ENCODE results near the gene KCTD16.

KCTD16 gene

DNA sequence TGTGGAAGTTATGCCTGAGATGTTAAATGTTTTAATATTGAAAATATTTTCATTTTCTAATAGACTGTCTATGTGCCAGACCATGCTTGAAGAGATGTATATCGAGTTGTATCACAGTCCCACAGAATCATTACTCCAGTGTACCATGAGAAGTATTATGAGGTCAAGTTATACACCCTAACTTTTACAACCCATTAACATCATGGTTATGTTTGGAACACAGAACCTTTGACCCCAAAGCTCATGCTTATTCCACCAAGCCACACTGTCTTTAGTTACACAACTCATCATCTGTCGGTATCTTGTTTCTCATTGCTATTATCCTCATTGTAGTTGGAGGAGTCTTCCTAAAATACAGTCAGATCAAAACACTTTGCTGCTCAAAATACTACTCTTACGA is 248.0 kb downstream of the KCTD16 start:
- DNase-seq, result no peak

GRCh38 chr5:144421411-144421810 is 250.7 kb downstream of the KCTD16 start:
- DNase-seq, result no peak

DNA sequence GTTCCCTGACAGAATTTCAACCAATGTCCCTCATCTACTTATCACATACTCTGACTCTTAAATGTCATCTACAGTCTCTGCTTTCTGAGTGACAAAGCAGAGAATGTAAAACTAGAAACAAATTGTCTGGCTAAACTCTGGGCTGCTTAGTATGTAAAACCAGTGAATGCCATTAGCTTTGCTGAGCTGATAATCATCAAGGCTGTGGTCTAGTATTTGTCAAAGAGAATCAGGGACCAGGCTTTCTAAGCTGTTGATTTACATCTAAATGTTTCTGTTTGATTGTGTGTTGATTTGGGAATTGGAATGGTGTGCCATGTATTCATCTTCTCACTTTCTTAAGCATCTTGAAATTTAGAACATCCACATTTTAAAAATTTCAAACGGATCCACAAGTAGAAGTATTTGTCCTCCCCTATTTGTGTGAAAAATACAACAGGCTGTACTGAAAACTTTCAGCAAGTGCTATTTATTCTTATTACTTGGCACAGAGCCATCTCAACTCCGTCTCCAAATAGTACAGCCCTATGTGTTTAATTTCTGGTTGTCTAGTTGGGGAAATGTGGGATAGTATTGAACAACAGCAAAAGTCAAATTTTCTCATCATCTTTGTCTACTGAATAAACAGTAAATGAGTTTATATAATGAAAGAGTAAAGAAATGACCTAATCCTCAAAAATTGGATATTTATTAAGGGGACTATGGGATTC is 251.5 kb downstream of the KCTD16 start:
- no peak for DNase-seq

GRCh38 chr5:144427866-144428265 is 257.2 kb downstream of the KCTD16 start:
- DNase-seq, result no peak

GRCh38 chr5:144428326-144428725 is 257.7 kb downstream of the KCTD16 start:
- no peak for DNase-seq

DNA sequence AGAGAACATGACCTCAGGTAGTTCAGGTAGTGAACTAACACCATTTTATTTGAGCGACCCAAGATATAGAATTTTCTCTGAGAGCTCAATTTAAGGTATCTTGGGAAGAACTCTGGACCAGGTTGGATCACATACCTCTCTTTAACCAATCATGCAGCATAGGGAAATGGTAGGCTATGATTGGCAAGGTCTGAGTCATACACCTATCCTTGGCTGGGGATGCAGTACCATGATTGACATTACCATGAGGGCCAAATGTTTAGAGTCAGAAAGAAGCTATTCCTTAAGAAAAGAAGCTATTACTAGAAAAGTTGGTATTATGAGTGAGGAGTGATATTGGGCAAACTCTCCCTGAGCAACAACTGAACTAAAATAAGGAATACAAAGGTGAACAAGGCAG is 258.7 kb downstream of the KCTD16 start:
- no peak for DNase-seq

DNA sequence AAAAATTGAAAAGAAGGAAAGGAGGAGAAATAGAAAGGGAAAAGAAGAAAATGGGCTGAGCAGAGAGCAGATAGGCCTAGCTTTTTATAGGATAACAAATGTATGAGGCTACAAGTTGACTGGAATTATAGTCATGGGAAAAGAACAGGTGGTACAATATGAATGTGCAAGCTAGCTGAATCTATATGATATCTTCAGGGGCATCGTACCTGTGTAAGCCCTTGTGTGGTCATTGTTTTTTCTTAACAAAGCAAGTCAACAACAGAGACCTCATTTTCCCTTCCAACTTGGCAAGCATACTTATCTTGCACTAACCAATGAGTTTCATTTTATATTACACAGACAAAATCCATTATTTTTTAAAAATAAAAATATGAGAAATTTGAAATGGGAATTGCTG is 259.2 kb downstream of the KCTD16 start:
- no peak for DNase-seq

- no peak for DNase-seq
Measured at GRCh38 chr5:144433140-144433822, 262.6 kb downstream of the KCTD16 start.

GRCh38 chr5:144433893-144434292 is 263.2 kb downstream of the KCTD16 start:
- no peak for DNase-seq

DNA sequence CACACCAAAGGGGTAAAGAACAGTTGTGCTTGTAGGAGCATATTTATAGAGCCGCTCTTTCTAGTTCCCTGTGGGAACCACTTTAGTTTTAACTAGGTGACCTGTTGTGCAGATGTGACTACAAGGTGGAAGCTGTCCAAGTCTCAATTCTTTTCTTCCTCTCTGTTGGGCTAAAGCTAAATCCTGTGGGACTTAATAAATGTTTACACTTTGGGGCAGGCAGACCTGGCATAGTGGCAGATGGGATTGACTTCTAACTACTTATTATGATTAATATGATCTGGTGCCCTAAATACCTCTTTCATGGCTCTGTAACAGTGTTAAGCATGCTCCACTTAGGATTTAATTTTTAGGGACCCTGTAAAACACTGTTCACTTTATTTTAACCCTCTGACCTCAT is 265.3 kb downstream of the KCTD16 start:
- no peak for DNase-seq

GRCh38 chr5:144438237-144438636 is 267.6 kb downstream of the KCTD16 start:
- no peak for DNase-seq

- no peak for DNase-seq
Measured at GRCh38 chr5:144448457-144448856, 277.8 kb downstream of the KCTD16 start.

GRCh38 chr5:144451187-144451973 is 280.7 kb downstream of the KCTD16 start:
- DNase-seq, result no peak

DNA sequence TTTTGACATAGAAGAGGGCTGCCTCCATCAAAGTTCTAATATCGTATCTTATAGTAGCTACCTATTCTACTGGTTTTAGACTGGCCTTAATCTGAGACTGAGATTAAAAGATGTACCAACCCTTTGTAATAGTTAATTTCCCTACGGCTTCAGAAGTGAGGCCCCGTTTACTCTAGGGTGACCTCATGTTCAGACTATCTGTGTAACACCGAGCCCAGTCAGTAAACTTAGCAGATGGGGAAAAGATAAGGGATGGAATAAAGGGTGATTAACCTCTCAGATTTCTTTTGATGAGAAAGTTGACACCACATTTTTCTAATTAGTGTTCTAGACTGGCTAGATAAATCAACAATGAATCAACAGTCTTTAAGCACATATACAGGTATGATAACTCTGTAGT is 283.1 kb downstream of the KCTD16 start:
- DNase-seq, result no peak

- DNase-seq, result no peak
Measured at GRCh38 chr5:144457160-144457559, 286.5 kb downstream of the KCTD16 start.

- DNase-seq, result no peak
Measured at GRCh38 chr5:144458216-144458615, 287.5 kb downstream of the KCTD16 start.

DNA sequence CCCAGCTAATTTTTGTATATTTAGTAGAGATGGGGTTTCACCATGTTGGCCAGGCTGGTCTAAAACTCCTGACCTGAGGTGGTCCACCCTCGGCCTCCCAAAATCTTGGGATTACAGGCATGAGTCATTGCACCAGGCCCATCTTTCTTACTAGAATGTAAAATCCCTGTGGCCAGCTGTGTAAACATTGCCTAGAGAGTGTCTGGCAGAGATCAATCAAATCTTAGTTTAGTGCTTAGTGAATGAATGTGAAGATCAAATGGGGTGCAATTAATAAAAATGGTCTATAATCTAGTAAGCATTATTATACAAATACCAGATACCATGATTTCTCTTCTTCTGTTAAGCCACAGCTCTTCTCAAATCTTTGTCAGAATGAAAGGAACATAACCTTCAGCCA is 289.9 kb downstream of the KCTD16 start:
- no peak for DNase-seq

- DNase-seq, result no peak
Measured at GRCh38 chr5:144462577-144462976, 291.9 kb downstream of the KCTD16 start.

GRCh38 chr5:144463481-144464223 is 293.0 kb downstream of the KCTD16 start:
- DNase-seq, result no peak

- DNase-seq, result no peak
Measured at GRCh38 chr5:144464306-144464705, 293.6 kb downstream of the KCTD16 start.

DNA sequence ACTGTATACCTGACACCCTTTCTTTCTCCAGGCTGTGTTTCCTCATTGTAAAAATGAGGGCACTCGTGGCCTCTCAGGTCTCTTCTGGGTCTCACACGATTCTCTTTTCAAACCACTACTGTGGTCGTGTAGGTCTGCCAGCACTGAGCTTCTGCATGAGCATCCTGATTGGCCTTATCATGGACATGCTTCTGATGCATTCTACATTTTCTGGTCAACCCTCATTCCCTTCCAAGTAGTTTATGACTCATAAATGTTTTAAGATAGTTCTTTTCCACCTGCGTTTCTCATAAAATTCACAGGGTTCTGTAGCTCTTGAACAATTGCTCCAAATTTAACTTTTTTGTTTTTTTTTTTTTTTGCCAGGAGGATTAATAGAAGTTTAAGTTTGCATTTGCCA is 294.8 kb downstream of the KCTD16 start:
- DNase-seq, result no peak

GRCh38 chr5:144467792-144468191 is 297.1 kb downstream of the KCTD16 start:
- DNase-seq, result no peak

DNA sequence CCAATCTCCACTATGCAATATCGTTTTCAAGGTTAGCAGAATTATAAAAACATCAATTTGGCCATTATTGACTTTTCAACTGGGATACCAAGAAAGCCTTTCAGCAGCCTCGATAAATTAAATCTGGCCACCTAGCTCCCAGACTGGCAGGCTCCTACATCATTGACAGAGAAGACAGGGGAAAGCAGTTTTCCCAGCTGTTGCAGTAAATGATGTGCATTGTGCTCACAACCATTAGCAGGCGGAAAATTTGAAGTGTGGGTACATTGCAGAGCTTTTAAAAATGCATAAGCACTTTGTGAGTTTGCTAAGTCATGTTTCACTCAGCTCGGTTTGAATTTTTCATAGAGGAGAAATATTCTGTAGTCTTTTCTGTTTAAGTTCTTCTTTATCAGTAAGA is 297.9 kb downstream of the KCTD16 start:
- no peak for DNase-seq
